GM19238 (cell line): ENCODE data around the gene PTCRA.

Experiments
- DNase-seq: peaks from one replicate; pipeline ENCODE4 v3.0.0; 2011; ENCODE audit warnings: low spot score; ENCODE audit not compliant: insufficient read length

The PTCRA gene

DNA sequence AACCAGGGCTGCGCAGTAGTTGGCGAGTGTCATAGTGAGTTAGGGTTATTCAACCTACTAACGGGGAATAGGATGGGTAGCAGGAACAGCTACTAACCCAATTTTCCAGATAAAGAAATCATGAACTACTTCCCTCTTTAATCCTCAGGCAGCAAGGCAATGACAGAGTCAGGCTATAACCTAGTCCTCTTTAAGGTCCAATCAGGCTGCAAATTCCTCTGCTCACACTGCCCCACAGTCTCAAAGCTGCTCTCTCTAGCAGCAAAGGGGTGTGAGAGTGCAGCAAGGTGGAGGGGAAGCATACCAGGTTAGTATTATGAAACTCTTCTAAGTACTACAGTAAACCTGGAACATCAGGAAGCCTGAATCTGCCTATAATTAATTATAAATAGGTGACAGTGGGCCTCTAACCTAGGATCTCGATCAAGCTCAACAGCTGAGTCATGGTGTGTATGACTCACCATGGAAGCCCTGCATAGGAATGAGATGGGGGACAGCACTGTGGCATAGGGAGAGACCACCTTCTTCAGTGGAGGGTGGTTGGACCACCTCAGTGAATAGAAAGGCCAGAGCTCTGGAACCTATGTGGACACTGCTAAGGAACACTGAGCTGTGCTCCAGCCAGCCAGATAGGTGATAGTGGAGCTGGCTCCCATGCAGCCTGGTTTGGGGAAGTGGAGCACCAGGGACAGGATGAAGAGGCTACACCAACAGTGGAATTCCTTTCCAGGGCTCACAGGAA, 55.2 kb downstream of the PTCRA start:
- DNase-seq = no peak

DNA sequence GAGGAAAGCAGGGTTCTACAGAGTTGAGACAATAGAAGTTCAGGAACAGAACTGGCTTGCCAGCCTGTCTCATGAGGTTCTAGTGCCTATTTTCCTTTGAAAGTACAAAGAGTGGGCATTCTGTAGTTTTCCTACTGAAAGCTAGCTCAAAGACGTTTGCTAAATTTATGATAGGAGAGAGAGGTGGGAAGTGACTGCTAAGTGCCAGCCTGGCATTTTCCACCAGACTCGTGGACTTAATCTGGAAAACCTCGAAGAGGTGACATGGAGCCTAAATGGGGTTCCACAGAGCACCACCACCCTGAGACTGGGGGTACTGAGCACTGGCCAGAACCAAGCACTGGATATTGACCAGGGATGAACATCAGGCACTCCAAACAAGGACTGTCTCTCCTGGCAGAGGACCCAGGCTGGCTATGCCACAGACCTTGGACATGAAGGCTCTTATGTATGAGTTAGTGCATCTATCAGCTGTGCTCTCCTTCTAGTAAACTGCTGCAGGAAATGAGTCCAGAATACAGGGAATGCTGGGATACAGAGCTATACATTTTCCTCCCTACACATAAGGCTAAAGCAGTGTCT, 56.0 kb downstream of the PTCRA start:
- no peak for DNase-seq

DNA sequence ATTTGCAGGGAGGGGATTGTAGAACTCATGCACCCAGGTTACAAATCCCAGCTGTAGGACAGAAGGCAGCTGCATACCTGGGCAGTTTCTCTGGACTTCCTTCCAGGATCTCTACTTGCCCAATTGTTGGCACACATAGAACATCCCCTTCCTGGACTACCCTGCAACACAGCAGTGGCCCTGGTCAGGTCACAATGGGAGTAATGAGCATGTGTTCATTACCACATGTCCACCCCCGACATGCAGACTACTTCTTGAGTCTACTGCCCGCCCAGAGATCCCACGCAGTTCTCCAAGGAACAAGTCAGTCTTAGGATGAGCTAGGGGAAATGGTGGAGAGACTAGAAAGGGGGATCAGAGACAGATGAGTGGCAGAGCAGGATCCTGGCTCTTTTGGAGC, 58.1 kb downstream of the PTCRA start:
- no peak for DNase-seq

DNA sequence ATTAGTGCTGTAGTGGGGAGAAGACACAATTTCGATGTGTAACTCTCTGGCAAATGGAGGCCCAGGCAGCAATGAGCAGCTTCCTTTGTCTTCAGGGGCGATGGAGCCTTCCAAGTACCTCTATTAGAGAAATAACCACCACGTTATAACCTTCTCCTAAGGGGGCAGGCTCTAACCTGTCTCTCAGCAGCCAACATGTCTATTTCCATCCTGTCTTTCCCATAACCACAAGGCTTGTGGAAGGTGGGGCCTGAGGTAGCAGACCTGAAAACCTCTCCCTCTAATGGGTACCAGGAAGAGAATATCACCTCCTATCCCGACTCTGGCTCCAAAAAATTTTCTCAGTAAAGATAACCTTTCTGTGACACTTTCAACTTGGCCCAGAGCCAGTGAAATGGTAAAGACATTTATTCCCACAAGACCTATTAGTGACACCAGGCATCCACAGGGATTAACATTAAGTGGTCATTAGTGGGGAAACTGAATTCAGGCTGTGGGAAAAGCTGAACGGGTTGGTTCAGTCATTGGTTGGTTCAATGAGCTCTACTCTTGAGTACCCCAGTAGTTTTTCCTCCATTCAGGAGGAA, 59.2 kb downstream of the PTCRA start:
- DNase-seq = no peak
